GM12878 (cell line): ENCODE data around the gene GSTO1. TPM values are rescaled to one million over a fixed set of nuclear protein-coding genes. Genes with fewer than 3 reads are reported as not detected.

Source experiments
- ATAC-seq: fragments of 200-7000 bp; cut with Tn5 transposase; 3 replicates; pipeline ENCODE4 v1.9.1; 2020; ENCODE audit warnings: mild to moderate bottlenecking, moderate library complexity
- BruUV-seq: library from RNA; stranded (reverse); fragments of 400-500 nt; replicated peaks from 2 replicates; lab custom pipeline; 2021; lab: Mats Ljungman, UMichigan
- CTCF ChIA-PET: fragments of 300-600 bp; sonication (Branson Sonifier 250); formaldehyde crosslinking; extraction: SDS; loops from one replicate; lab custom pipeline; 2021; ENCODE audit warnings: inconsistent platforms; lab: Yijun Ruan, JAX
- POLR2A ChIA-PET: fragments of 350-600 bp; formaldehyde crosslinking; extraction: SDS; loops from one replicate; lab custom pipeline; 2021; ENCODE audit warnings: inconsistent platforms; lab: Charles Lee
- RAD21 ChIA-PET: fragments of 300-600 bp; sonication (Branson Sonifier 250); formaldehyde crosslinking; loops from one replicate; lab custom pipeline; 2023; ENCODE audit warnings: antibody characterized with exemption; ENCODE audit not compliant: unreplicated experiment; lab: Charles Lee
- SMC1A ChIA-PET: fragments of 300-600 bp; sonication (Branson Sonifier 250); formaldehyde crosslinking; loops from one replicate; lab custom pipeline; 2023; ENCODE audit not compliant: unreplicated experiment, uncharacterized antibody; lab: Charles Lee
- DNase-seq: peaks from one replicate; pipeline ENCODE4 v3.0.0-alpha.2; 2011; ENCODE audit warnings: low read depth, low spot score
- FAIRE-seq: peaks from 3 replicates; lab custom pipeline; 2011; peaks lifted over from hg19 to GRCh38; lab: Jason Lieb, UNC
- H2AFZ ChIP-seq: 2 replicates; pipeline ENCODE4 v1.6.0; 2011; ENCODE audit warnings: low read depth, low read length, control low read depth; ENCODE audit not compliant: control insufficient read depth
- H3K27ac ChIP-seq: 2 replicates; pipeline ENCODE4 v1.5.1; 2011; ENCODE audit warnings: control low read depth; ENCODE audit not compliant: control insufficient read depth, insufficient read depth
- H3K27me3 ChIP-seq, 2 experiments: replicated peaks in 1 of 2; 2 replicates each; pipeline versions ENCODE4 v1.6.0 to v1.6.1; 2011; ENCODE audit warnings: low read length in 1 of 2; ENCODE audit not compliant: control insufficient read depth in 2 of 2, insufficient read depth in 2 of 2
- H3K36me3 ChIP-seq, 2 experiments: 2 replicates each; pipeline ENCODE4 v1.5.1; 2011; ENCODE audit warnings: low read length in 1 of 2; ENCODE audit not compliant: control insufficient read depth in 2 of 2, insufficient read depth in 2 of 2
- H3K4me1 ChIP-seq: 2 replicates; pipeline ENCODE4 v1.6.1; 2011; ENCODE audit warnings: mild to moderate bottlenecking, low read length, moderate library complexity, mixed read lengths; ENCODE audit not compliant: control insufficient read depth, insufficient read depth
- H3K4me2 ChIP-seq: 2 replicates; pipeline ENCODE4 v1.6.0; 2011; ENCODE audit warnings: control low read depth; ENCODE audit not compliant: control insufficient read depth, insufficient read depth
- H3K4me3 ChIP-seq: fragments of 200-600 bp; sonication (generic); 2 replicates; pipeline ENCODE4 v1.5.1; 2016
- H3K79me2 ChIP-seq: 2 replicates; pipeline ENCODE4 v1.6.0; 2011; ENCODE audit warnings: low read length; ENCODE audit not compliant: control insufficient read depth, insufficient read depth
- H3K9ac ChIP-seq: 2 replicates; pipeline ENCODE4 v1.8.0; 2011; ENCODE audit warnings: low read length, control low read depth, mixed read lengths; ENCODE audit not compliant: control insufficient read depth, insufficient read depth
- H3K9me3 ChIP-seq: replicated peaks from 3 replicates; pipeline ENCODE4 v1.5.1; 2011; ENCODE audit warnings: mild to moderate bottlenecking, low read length; ENCODE audit not compliant: control insufficient read depth, insufficient read depth
- H4K20me1 ChIP-seq: 2 replicates; pipeline ENCODE4 v1.6.0; 2011; ENCODE audit not compliant: control insufficient read depth, insufficient read depth
- ATF7 ChIP-seq: fragments of 450-650 bp; IDR thresholded peaks from 2 replicates; pipeline ENCODE4 v1.6.1; 2016; ENCODE audit warnings: low read depth, mild to moderate bottlenecking
- BMI1 ChIP-seq: fragments of 450-650 bp; IDR thresholded peaks from 2 replicates; pipeline ENCODE4 v1.6.1; 2016; ENCODE audit warnings: mild to moderate bottlenecking, moderate library complexity, borderline replicate concordance
- CHD1 ChIP-seq: IDR thresholded peaks from 2 replicates; pipeline ENCODE4 v1.6.1; 2012; ENCODE audit warnings: low read depth, low read length, improper control_type of control experiment
- CREM ChIP-seq: IDR thresholded peaks from 2 replicates; pipeline ENCODE4 v1.6.1; 2014; ENCODE audit warnings: antibody characterized with exemption, low read depth
- KAT2A ChIP-seq: conservative IDR thresholded peaks from 2 replicates; pipeline ENCODE4 v1.6.1; 2011; ENCODE audit warnings: low read depth, low read length; ENCODE audit not compliant: control insufficient read depth
- MTA2 ChIP-seq: fragments of 450-650 bp; IDR thresholded peaks from 2 replicates; pipeline ENCODE4 v1.6.1; 2016; ENCODE audit warnings: low read depth, mild to moderate bottlenecking, moderate library complexity
- MYB ChIP-seq: fragments of 150-350 bp; IDR thresholded peaks from 2 replicates; pipeline ENCODE4 v1.6.1; 2014; ENCODE audit warnings: mild to moderate bottlenecking, low read depth, low read length, borderline replicate concordance
- NR2C1 ChIP-seq: fragments of 450-650 bp; IDR thresholded peaks from 2 replicates; pipeline ENCODE4 v1.6.1; 2017; ENCODE audit warnings: antibody characterized with exemption, mild to moderate bottlenecking, moderate library complexity
- RELB ChIP-seq: fragments of 450-650 bp; IDR thresholded peaks from 2 replicates; pipeline ENCODE4 v1.6.1; 2017; ENCODE audit warnings: low read depth, mild to moderate bottlenecking, moderate library complexity
- YBX1 ChIP-seq: fragments of 450-650 bp; IDR thresholded peaks from 2 replicates; pipeline ENCODE4 v1.6.1; 2016; ENCODE audit warnings: antibody characterized with exemption
- ZBED1 ChIP-seq: IDR thresholded peaks from 2 replicates; pipeline ENCODE4 v1.6.1; 2016; ENCODE audit warnings: borderline replicate concordance
- ZZZ3 ChIP-seq: IDR thresholded peaks from 2 replicates; pipeline ENCODE4 v1.6.1; 2011; ENCODE audit warnings: low read depth; ENCODE audit not compliant: control insufficient read depth, insufficient read length
- WGBS: methylation state at CpG from one replicate; pipeline ENCODE4 v1.1.6; 2016; ENCODE audit warnings: low lambda C conversion rate; ENCODE audit not compliant: insufficient replicate concordance, insufficient coverage; ENCODE audit errors: missing lambda C conversion rate; 5-methylcytosine and 5-hydroxymethylcytosine counted together
- in situ Hi-C: fragments of 300-500 bp; cut with MboI; formaldehyde crosslinking; loops from 9 replicates; pipeline ENCODE4 v1.14.3; 2018; ENCODE audit warnings: mixed read lengths
- intact Hi-C: fragments of 100-400 bp; cut with micrococcal nuclease; formaldehyde crosslinking; loops from one replicate; pipeline ENCODE4 v1.14.2; 2022; ENCODE audit not compliant: unreplicated experiment
- polyA plus RNA-seq, 11 experiments: library from polyadenylated mRNA; depleted of rRNA in 4 of 11; unstranded in 6 of 11; stranded (reverse) in 5 of 11; fragments of >200 nt; fragmentation: Nextera tagmentation in 4 of 11; fragmentation: Illumina TruSeq in 1 of 11; extraction: Ambion mirVana in 4 of 11; extraction: Trizol in 1 of 11; gene quantifications; 1 replicate in 1 of 11; 2 replicates in 10 of 11; pipeline versions ENCODE4 v1.2.1 to v1.2.3, GENCODE V29; 2011 to 2016; ENCODE audit warnings: inconsistent platforms in 2 of 11, missing spikeins in 2 of 11, low read depth in 1 of 11
- total RNA-seq, 4 experiments: library from RNA; depleted of rRNA in 3 of 4; stranded (reverse); fragments of >200 nt in 3 of 4; fragmentation: Illumina TruSeq in 1 of 4; extraction: Trizol in 1 of 4; gene quantifications; 2 replicates each; pipeline versions ENCODE4 v1.2.1 to v1.2.3, GENCODE V29; 2013 to 2021
- TF ChIP-seq, protein P1 (sequence below): fragments of 450-650 bp; formaldehyde crosslinking; IDR thresholded peaks from 2 replicates; pipeline ENCODE4 v1.5.0; 2022; ENCODE audit warnings: mild to moderate bottlenecking, missing genetic modification characterization
- TF ChIP-seq, protein P2 (sequence below): fragments of 450-650 bp; IDR thresholded peaks from 2 replicates; pipeline ENCODE4 v1.6.1; 2017; ENCODE audit warnings: mild to moderate bottlenecking, moderate library complexity

Gene GSTO1
- total and polyA plus RNA-seq, 10 of the 15 experiments (the other 5 are each of a cell fraction or from before 2014, with no cell fraction given): 53.1 to 197 (median 112) TPM

GRCh38 chr10:104286939-104287338 lies 32.2 kb downstream of the GSTO1 start (continued):
- TF ChIP-seq YBX1 (no peak), CHD1 (no peak), ZBED1 (no peak), NR2C1 (no peak), MYB (no peak)

DNA sequence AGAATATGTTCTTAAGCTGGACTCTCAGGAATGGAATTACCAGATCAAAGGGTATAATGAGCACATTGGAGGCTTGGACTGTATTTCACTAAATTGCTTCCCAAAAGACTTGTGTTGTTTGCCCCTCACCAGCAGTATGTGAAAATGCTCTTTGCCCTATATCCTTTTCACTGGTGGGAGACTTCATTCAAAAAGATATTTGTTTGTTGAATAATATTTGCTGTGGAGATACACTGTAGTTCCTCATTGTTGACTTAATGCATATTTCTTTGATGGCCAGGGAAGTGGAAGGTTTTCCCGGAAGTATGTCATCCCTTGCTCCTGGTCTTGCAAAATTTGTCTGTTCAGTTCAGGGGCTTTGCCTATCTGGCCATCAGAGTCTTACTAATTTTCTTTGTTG lies 33.7 kb downstream of the GSTO1 start:
- Histone ChIP-seq H2AFZ (no peak overlapping the region), H3K4me2 (no peak overlapping the region), H3K27me3 (no peaks in the 10 kb centered on the region; a peak in 1 of 4 replicates), H3K4me3 (no peak overlapping the region), H3K9ac (no peak overlapping the region), H3K9me3 (no peaks in the 10 kb centered on the region), H3K4me1 (no peaks in the 10 kb centered on the region), H3K79me2 (no peaks in the 10 kb centered on the region), H3K36me3 (no peaks in the 10 kb centered on the region), H4K20me1 (no peaks in the 10 kb centered on the region), H3K27ac (no peak overlapping the region)
- RAD21 ChIA-PET: no interaction called here
- POLR2A ChIA-PET: no interaction called here
- intact Hi-C loops: no loop called here
- BruUV-seq: no TSS peak
- SMC1A ChIA-PET: interaction anchor here (1.7 kb wide), 1 partner anchor 14 kb away, joined by 7 read pairs; no protein-coding TSS in a partner anchor
- 0% methylated on average over 1 of the region's 1 CpG for WGBS
- ATAC-seq: no peak
- no peak for FAIRE-seq
- DNase-seq: no peak
- in situ Hi-C loops: no loop called here
- CTCF ChIA-PET: interaction anchor here (6.3 to 12.8 kb wide), 3 partner anchors 11 to 63 kb away, joined by 120 to 333 read pairs (median 163); partner anchors contain the start of gene CFAP58
- TF ChIP-seq CREM (no peak), BMI1 (no peak), RELB (no peak), KAT2A (no peak), ZZZ3 (no peak), ATF7 (no peak), MTA2 (no peak)
- TF ChIP-seq, protein P1, sequence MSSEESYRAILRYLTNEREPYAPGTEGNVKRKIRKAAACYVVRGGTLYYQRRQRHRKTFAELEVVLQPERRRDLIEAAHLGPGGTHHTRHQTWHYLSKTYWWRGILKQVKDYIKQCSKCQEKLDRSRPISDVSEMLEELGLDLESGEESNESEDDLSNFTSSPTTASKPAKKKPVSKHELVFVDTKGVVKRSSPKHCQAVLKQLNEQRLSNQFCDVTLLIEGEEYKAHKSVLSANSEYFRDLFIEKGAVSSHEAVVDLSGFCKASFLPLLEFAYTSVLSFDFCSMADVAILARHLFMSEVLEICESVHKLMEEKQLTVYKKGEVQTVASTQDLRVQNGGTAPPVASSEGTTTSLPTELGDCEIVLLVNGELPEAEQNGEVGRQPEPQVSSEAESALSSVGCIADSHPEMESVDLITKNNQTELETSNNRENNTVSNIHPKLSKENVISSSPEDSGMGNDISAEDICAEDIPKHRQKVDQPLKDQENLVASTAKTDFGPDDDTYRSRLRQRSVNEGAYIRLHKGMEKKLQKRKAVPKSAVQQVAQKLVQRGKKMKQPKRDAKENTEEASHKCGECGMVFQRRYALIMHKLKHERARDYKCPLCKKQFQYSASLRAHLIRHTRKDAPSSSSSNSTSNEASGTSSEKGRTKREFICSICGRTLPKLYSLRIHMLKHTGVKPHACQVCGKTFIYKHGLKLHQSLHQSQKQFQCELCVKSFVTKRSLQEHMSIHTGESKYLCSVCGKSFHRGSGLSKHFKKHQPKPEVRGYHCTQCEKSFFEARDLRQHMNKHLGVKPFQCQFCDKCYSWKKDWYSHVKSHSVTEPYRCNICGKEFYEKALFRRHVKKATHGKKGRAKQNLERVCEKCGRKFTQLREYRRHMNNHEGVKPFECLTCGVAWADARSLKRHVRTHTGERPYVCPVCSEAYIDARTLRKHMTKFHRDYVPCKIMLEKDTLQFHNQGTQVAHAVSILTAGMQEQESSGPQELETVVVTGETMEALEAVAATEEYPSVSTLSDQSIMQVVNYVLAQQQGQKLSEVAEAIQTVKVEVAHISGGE: no peak
- TF ChIP-seq, protein P2, sequence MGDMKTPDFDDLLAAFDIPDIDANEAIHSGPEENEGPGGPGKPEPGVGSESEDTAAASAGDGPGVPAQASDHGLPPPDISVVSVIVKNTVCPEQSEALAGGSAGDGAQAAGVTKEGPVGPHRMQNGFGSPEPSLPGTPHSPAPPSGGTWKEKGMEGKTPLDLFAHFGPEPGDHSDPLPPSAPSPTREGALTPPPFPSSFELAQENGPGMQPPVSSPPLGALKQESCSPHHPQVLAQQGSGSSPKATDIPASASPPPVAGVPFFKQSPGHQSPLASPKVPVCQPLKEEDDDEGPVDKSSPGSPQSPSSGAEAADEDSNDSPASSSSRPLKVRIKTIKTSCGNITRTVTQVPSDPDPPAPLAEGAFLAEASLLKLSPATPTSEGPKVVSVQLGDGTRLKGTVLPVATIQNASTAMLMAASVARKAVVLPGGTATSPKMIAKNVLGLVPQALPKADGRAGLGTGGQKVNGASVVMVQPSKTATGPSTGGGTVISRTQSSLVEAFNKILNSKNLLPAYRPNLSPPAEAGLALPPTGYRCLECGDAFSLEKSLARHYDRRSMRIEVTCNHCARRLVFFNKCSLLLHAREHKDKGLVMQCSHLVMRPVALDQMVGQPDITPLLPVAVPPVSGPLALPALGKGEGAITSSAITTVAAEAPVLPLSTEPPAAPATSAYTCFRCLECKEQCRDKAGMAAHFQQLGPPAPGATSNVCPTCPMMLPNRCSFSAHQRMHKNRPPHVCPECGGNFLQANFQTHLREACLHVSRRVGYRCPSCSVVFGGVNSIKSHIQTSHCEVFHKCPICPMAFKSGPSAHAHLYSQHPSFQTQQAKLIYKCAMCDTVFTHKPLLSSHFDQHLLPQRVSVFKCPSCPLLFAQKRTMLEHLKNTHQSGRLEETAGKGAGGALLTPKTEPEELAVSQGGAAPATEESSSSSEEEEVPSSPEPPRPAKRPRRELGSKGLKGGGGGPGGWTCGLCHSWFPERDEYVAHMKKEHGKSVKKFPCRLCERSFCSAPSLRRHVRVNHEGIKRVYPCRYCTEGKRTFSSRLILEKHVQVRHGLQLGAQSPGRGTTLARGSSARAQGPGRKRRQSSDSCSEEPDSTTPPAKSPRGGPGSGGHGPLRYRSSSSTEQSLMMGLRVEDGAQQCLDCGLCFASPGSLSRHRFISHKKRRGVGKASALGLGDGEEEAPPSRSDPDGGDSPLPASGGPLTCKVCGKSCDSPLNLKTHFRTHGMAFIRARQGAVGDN: no peak
